ENCODE data around the gene POLR3GL.
A peak's percentile ranks its signal among the peaks of the same experiment; 100 is the strongest.

The POLR3GL gene

DNA sequence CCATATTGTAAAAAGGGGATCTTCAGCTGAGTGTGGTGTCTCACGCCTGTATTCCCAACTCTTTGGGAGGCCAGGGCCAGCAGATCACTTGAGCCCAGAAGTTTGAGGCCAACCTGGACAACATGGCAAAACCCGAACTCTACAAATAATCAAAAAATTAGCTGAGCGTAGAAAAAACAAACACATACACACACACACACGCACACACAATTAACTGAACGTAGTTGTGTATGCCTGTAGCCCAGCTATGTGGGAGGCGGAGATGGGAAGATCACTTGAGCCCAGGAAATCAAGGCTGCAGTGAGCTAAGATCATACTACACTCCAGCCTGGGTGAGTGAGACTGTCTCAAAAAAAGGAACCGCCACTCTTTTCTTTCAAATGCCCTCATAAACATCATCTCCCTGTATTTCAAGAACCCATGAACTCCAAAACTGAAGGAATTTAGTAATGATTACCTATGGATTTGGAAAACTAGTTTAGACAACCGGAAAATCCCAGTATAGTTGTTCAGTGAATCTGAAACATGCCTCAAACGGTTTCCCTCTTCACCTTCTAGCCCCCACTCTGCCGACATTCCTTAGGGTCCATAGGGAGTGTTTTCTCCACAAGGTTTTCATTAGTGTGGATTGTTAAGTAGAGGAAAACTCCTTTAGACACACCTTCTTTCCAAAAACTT, 27.4 kb downstream of the POLR3GL start:
- H3K4me1 ChIP-seq (ENCODE audit: control insufficient read depth in 1 of 2, insufficient read depth in 2 of 2, low read length in 2 of 2), result peaks cover 20 to 28% of the 10 kb centered on the region in 2 donors
- H3K27me3 ChIP-seq (ENCODE audit: control insufficient read depth in 1 of 2, insufficient read depth in 2 of 2, low read length in 2 of 2), result no peaks in the 10 kb centered on the region
- H3K9me3 ChIP-seq (ENCODE audit: control insufficient read depth in 1 of 2, low read length in 2 of 2), result no peaks in the 10 kb centered on the region
- peak overlapping the region in 1 of 2 donors; percentile 76 for H3K9ac ChIP-seq (ENCODE audit: low read depth in 1 of 2, low read length in 2 of 2)
- peak overlapping the region; percentile 85 to 91 for H3K4me3 ChIP-seq (ENCODE audit: low read depth in 1 of 2, low read length in 2 of 2)
- H3K27ac ChIP-seq (ENCODE audit: low read depth, low read length), result peak overlapping the region; percentile 39
- peaks cover 31 to 35% of the 10 kb centered on the region in 2 donors for H3K36me3 ChIP-seq (ENCODE audit: control insufficient read depth in 1 of 2, insufficient read depth in 2 of 2, low read length in 2 of 2)

GRCh38 chr1:145992502-145992936, 28.0 kb downstream of the POLR3GL start:
- Histone ChIP-seq H3K4me1 (ENCODE audit: control insufficient read depth in 1 of 2, insufficient read depth in 2 of 2, low read length in 2 of 2) (peaks cover 23 to 31% of the 10 kb centered on the region in 2 donors), H3K4me3 (ENCODE audit: low read depth in 1 of 2, low read length in 2 of 2) (peak overlapping the region; percentile 85 to 91), H3K9ac (ENCODE audit: low read depth in 1 of 2, low read length in 2 of 2) (peak overlapping the region; percentile 76 to 97), H3K36me3 (ENCODE audit: control insufficient read depth in 1 of 2, insufficient read depth in 2 of 2, low read length in 2 of 2) (peaks cover 31 to 35% of the 10 kb centered on the region in 2 donors), H3K27ac (ENCODE audit: low read depth, low read length) (peak overlapping the region; percentile 15), H3K27me3 (ENCODE audit: control insufficient read depth in 1 of 2, insufficient read depth in 2 of 2, low read length in 2 of 2) (no peaks in the 10 kb centered on the region), H3K9me3 (ENCODE audit: control insufficient read depth in 1 of 2, low read length in 2 of 2) (no peaks in the 10 kb centered on the region)

DNA sequence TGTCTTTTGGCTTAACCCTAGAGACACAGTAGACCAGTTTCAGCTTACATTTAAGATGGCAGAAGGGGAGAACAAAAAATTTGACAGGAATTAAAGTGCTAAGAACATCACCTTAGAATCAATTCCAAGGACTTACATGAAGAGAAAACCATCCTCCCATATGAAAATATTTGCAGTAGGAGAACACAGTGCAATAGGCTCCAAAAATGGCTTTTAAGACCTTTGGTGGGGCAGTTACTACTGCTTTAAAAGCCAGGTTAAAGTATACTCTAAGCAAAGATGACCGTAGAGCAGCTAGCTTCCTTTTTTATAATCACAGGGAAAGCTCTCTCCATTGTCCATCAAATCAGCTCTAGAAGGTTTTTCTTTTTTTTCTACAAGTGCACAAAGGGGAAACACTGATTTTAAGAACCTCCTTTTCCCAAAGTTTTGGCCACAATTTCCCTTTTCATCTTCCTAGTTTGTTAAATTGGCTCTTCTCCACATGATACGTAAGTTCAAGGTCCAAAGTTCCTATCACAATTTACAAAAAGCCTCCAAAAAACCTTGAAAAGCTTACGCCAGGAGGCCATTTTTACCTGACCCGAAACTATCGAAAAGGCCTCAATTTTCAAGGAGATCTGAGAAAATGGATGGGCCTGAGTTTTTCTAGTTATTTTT, 28.6 kb downstream of the POLR3GL start:
- Histone ChIP-seq H3K27me3 (ENCODE audit: control insufficient read depth in 1 of 2, insufficient read depth in 2 of 2, low read length in 2 of 2) (no peaks in the 10 kb centered on the region), H3K9ac (ENCODE audit: low read depth in 1 of 2, low read length in 2 of 2) (peak overlapping the region; percentile 76 to 97)

DNA sequence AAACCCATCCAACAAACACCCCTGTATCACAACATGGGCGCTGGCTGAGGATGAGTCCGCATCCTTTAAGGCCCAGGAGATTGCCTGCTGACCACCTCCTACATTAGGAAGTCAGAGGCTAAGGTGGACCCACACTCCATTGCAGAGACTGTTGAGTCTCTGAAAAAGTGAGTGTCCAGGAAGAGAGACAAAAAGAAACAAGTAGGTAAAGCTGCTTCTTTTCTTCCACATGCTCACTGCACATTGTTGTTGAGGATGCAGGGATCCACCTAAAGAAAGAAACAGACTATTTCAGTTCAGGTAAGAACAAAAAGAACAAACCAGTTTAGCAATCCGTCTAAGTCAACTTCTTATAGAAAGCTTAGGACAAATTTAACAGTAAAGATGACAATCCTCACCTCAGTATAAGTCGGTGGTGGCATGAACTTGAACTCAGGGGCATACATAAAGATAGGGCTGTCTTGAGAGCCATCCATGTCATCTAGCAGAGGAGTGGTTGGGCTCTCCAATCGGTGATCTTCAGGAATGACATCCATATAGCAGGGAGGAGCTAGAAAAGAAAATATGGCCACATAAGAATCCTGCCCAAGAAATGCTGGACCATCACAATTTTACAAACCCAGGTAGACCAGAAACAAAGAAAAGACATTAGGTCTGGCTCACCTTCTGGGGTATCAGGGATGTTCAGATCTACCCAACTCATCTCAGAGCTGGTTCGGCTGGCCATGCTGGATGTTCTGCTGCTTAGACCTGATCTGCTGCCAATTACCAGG, 29.3 kb downstream of the POLR3GL start:
- Histone ChIP-seq H3K4me3 (ENCODE audit: low read depth in 1 of 2, low read length in 2 of 2) (peak overlapping the region; percentile 85 to 91), H3K36me3 (ENCODE audit: control insufficient read depth in 1 of 2, insufficient read depth in 2 of 2, low read length in 2 of 2) (peaks cover 31 to 35% of the 10 kb centered on the region in 2 donors), H3K4me1 (ENCODE audit: control insufficient read depth in 1 of 2, insufficient read depth in 2 of 2, low read length in 2 of 2) (peaks cover 28 to 39% of the 10 kb centered on the region in 2 donors), H3K9ac (ENCODE audit: low read depth in 1 of 2, low read length in 2 of 2) (peak overlapping the region; percentile 76 to 97), H3K27me3 (ENCODE audit: control insufficient read depth in 1 of 2, insufficient read depth in 2 of 2, low read length in 2 of 2) (no peaks in the 10 kb centered on the region), H3K9me3 (ENCODE audit: control insufficient read depth in 1 of 2, low read length in 2 of 2) (no peaks in the 10 kb centered on the region), H3K27ac (ENCODE audit: low read depth, low read length) (peak overlapping the region; percentile 88)

More for the DNA sequence above, 28.6 kb downstream of the POLR3GL start:
- Histone ChIP-seq H3K27ac (ENCODE audit: low read depth, low read length) (peak overlapping the region; percentile 88), H3K4me3 (ENCODE audit: low read depth in 1 of 2, low read length in 2 of 2) (peak overlapping the region; percentile 85 to 91), H3K4me1 (ENCODE audit: control insufficient read depth in 1 of 2, insufficient read depth in 2 of 2, low read length in 2 of 2) (peaks cover 28 to 32% of the 10 kb centered on the region in 2 donors), H3K9me3 (ENCODE audit: control insufficient read depth in 1 of 2, low read length in 2 of 2) (no peaks in the 10 kb centered on the region), H3K36me3 (ENCODE audit: control insufficient read depth in 1 of 2, insufficient read depth in 2 of 2, low read length in 2 of 2) (peaks cover 31 to 35% of the 10 kb centered on the region in 2 donors)

DNA sequence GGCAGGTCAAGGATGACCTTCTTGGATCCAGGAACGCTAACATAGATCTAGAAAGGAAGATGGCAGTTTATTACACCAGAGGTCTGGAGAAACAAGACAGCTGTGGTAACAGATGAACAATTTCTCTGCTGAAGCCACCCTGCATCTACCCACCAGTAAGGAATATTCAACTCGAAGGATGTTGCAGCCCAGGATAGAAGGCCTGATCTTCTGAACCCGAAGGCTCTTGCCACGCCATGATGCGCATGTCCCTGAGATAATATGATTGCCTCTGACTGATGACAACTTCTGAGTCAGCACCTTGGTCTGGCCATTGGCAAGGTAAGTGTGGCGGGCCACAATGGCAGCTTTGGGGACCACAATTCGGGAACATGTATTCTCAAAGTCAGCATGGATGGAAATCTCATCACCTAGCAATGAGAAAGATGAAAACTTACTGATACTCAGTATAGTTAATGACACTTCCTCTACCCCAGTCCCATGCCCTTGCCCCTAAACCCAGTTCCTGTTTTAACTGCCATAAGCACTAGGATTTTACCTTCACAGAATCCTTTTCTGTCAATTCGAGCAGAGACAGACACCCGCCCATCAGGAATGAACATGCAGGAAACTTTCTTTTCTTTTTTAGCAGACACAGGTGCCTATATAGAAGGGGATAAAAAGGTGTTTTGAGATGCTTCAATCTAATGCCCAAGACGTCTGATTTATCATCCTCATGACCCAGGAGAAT, 30.1 kb downstream of the POLR3GL start:
- Histone ChIP-seq H3K27me3 (ENCODE audit: control insufficient read depth in 1 of 2, insufficient read depth in 2 of 2, low read length in 2 of 2) (no peaks in the 10 kb centered on the region), H3K4me3 (ENCODE audit: low read depth in 1 of 2, low read length in 2 of 2) (peak overlapping the region; percentile 85 to 91), H3K9me3 (ENCODE audit: control insufficient read depth in 1 of 2, low read length in 2 of 2) (no peaks in the 10 kb centered on the region), H3K27ac (ENCODE audit: low read depth, low read length) (peak overlapping the region; percentile 88), H3K9ac (ENCODE audit: low read depth in 1 of 2, low read length in 2 of 2) (peak overlapping the region; percentile 76 to 97), H3K4me1 (ENCODE audit: control insufficient read depth in 1 of 2, insufficient read depth in 2 of 2, low read length in 2 of 2) (peaks cover 34 to 46% of the 10 kb centered on the region in 2 donors), H3K36me3 (ENCODE audit: control insufficient read depth in 1 of 2, insufficient read depth in 2 of 2, low read length in 2 of 2) (peaks cover 31 to 35% of the 10 kb centered on the region in 2 donors)

DNA sequence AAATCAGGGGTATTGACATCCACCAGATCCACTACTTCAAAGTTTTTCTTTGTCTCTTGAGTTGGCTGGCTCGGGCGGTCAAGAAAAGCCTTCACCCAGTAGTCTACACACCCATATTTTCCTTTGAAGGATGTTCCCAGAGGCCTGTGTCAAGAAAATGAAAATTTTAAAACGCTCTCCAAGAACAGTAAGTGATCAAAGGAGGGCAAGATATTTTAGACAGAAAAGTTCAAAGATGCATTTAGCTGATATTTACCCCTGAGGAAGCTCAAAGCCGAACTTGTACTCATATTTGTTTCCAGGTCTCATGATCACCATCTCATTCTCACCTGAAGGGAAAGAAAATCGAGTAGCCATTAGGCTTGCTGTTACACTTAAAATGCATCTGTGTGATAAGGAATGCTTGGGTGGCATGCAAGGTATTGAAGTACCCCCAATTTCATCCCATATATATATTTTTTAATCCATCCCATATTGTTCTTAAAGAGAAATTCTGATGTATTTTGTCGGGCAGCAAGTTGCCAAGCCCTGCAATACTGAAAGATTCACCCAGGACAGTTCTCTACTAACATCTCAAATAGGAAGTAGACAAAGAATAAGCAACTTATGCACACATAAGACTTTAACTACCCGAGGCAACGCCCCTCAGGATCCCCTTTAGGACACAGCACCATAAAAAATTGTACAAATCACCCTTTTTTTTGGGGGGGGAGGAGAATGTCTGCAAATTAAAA, 30.8 kb downstream of the POLR3GL start:
- peak overlapping the region; percentile 85 to 91 for H3K4me3 ChIP-seq (ENCODE audit: low read depth in 1 of 2, low read length in 2 of 2)
- peak overlapping the region; percentile 76 to 97 for H3K9ac ChIP-seq (ENCODE audit: low read depth in 1 of 2, low read length in 2 of 2)
- no peaks in the 10 kb centered on the region for H3K27me3 ChIP-seq (ENCODE audit: control insufficient read depth in 1 of 2, insufficient read depth in 2 of 2, low read length in 2 of 2)
- H3K4me1 ChIP-seq (ENCODE audit: control insufficient read depth in 1 of 2, insufficient read depth in 2 of 2, low read length in 2 of 2), result peaks cover 39 to 52% of the 10 kb centered on the region in 2 donors
- peaks cover 31 to 35% of the 10 kb centered on the region in 2 donors for H3K36me3 ChIP-seq (ENCODE audit: control insufficient read depth in 1 of 2, insufficient read depth in 2 of 2, low read length in 2 of 2)
- no peaks in the 10 kb centered on the region for H3K9me3 ChIP-seq (ENCODE audit: control insufficient read depth in 1 of 2, low read length in 2 of 2)
- peak overlapping the region; percentile 88 for H3K27ac ChIP-seq (ENCODE audit: low read depth, low read length)

DNA sequence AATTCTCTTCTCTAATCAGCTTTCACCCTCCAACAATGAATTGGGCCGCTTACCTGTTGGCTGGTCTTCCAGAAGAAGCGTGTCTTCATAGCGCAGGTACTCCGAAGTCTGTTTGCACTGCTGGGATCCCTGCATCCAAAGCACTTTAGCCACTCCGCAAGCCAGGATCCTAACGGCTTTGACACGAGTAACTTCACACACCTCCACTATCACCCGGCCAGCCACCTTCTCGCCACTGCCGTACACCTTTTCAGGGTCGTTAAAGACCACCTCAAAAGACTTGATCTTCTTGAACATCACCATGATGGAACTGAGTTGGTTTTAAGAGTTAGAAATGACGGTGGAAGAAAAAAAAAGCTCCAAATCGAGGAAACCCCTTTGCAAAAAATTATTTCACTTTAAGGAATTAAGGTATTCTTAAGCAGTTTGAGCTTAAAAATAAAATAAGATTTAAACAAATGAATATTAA, 31.5 kb downstream of the POLR3GL start:
- Histone ChIP-seq H3K9ac (ENCODE audit: low read depth in 1 of 2, low read length in 2 of 2) (peak overlapping the region; percentile 76 to 97), H3K9me3 (ENCODE audit: control insufficient read depth in 1 of 2, low read length in 2 of 2) (no peaks in the 10 kb centered on the region), H3K4me3 (ENCODE audit: low read depth in 1 of 2, low read length in 2 of 2) (peak overlapping the region; percentile 85 to 91), H3K27ac (ENCODE audit: low read depth, low read length) (peak overlapping the region; percentile 88), H3K27me3 (ENCODE audit: control insufficient read depth in 1 of 2, insufficient read depth in 2 of 2, low read length in 2 of 2) (no peaks in the 10 kb centered on the region), H3K4me1 (ENCODE audit: control insufficient read depth in 1 of 2, insufficient read depth in 2 of 2, low read length in 2 of 2) (peaks cover 39 to 52% of the 10 kb centered on the region in 2 donors), H3K36me3 (ENCODE audit: control insufficient read depth in 1 of 2, insufficient read depth in 2 of 2, low read length in 2 of 2) (peaks cover 31 to 35% of the 10 kb centered on the region in 2 donors)

- peaks cover 31 to 35% of the 10 kb centered on the region in 2 donors for H3K36me3 ChIP-seq (ENCODE audit: control insufficient read depth in 1 of 2, insufficient read depth in 2 of 2, low read length in 2 of 2)
- no peaks in the 10 kb centered on the region for H3K27me3 ChIP-seq (ENCODE audit: control insufficient read depth in 1 of 2, insufficient read depth in 2 of 2, low read length in 2 of 2)
- H3K27ac ChIP-seq (ENCODE audit: low read depth, low read length), result peak within 1 kb of the TSS; percentile 88
- H3K9me3 ChIP-seq (ENCODE audit: control insufficient read depth in 1 of 2, low read length in 2 of 2), result no peaks in the 10 kb centered on the region
- peaks cover 39 to 52% of the 10 kb centered on the region in 2 donors for H3K4me1 ChIP-seq (ENCODE audit: control insufficient read depth in 1 of 2, insufficient read depth in 2 of 2, low read length in 2 of 2)
- H3K4me3 ChIP-seq (ENCODE audit: low read depth in 1 of 2, low read length in 2 of 2), result peak within 1 kb of the TSS; percentile 85 to 91
- peak within 1 kb of the TSS; percentile 93 to 97 for H3K9ac ChIP-seq (ENCODE audit: low read depth in 1 of 2, low read length in 2 of 2)
Measured at GRCh38 chr1:145996433-145997015, 32.0 kb downstream of the POLR3GL start, which contains the start of gene TXNIP. Gene TXNIP (minus strand): TSS chr1:145996579. CDS start chr1:145996266, 313 bp downstream.

All from duodenal mucosa (tissue), 2 donors.